H1 (cell line): Measurements from ENCODE around the gene MIER2. TPM values are rescaled to one million over a fixed set of nuclear protein-coding genes. Genes with fewer than 3 reads are reported as not detected.

Experiments
- CTCF ChIA-PET: fragments of 300-600 bp; sonication (Branson Sonifier 250); formaldehyde crosslinking; loops from one replicate; lab custom pipeline; 2021; ENCODE audit not compliant: partially characterized antibody; lab: Charles Lee
- POLR2A ChIA-PET: fragments of 300-600 bp; sonication (Branson Sonifier 250); formaldehyde crosslinking; loops from one replicate; lab custom pipeline; 2021; ENCODE audit warnings: inconsistent platforms; ENCODE audit not compliant: partially characterized antibody; lab: Charles Lee
- DNase-seq, 2 experiments: peaks; one replicate each; pipeline versions ENCODE4 v3.0.0 to v3.0.0-alpha.2; 2010 to 2022; ENCODE audit warnings: low spot score in 2 of 2, low read depth in 1 of 2, mixed read lengths in 1 of 2
- FAIRE-seq: peaks from 2 replicates; lab custom pipeline; 2011; peaks lifted over from hg19 to GRCh38; lab: Jason Lieb, UNC
- H2AFZ ChIP-seq: 2 replicates; pipeline ENCODE4 v1.8.1; 2012; ENCODE audit warnings: low read length, inconsistent platforms
- H2AK5ac ChIP-seq: 2 replicates; pipeline ENCODE4 v1.6.1; 2013; ENCODE audit warnings: low read depth, low read length
- H2BK120ac ChIP-seq: replicated peaks from 2 replicates; pipeline ENCODE3; 2013; ENCODE audit warnings: low read depth, low read length, inconsistent platforms
- H2BK12ac ChIP-seq: 2 replicates; pipeline ENCODE4 v1.6.1; 2013; ENCODE audit warnings: low read depth, low read length
- H2BK15ac ChIP-seq: 2 replicates; pipeline ENCODE4 v1.6.1; 2013; ENCODE audit warnings: low read length
- H2BK20ac ChIP-seq: 2 replicates; pipeline ENCODE4 v1.6.1; 2013; ENCODE audit warnings: low read length
- H2BK5ac ChIP-seq: 2 replicates; pipeline ENCODE4 v1.6.1; 2013; ENCODE audit warnings: low read depth, low read length
- H3K14ac ChIP-seq: 2 replicates; pipeline ENCODE4 v1.6.1; 2013; ENCODE audit warnings: inconsistent platforms; ENCODE audit not compliant: insufficient read length
- H3K18ac ChIP-seq: 2 replicates; pipeline ENCODE4 v1.6.1; 2013; ENCODE audit warnings: low read length; ENCODE audit errors: extremely low read depth
- H3K23ac ChIP-seq: 2 replicates; pipeline ENCODE4 v1.6.1; 2013; ENCODE audit warnings: inconsistent platforms; ENCODE audit not compliant: insufficient read length
- H3K23me2 ChIP-seq: 2 replicates; pipeline ENCODE4 v1.6.1; 2013; ENCODE audit warnings: low read depth, low read length
- H3K27ac ChIP-seq: 2 replicates; pipeline ENCODE4 v1.6.1; 2011; ENCODE audit warnings: low read depth, low read length, inconsistent platforms
- H3K27me3 ChIP-seq, 4 experiments: replicated peaks in 1 of 4; 1 replicate in 1 of 4; 2 replicates in 3 of 4; pipeline versions ENCODE4 v1.6.1 to v1.8.1; 2011 to 2013; ENCODE audit warnings: low read length in 3 of 4, mild to moderate bottlenecking in 3 of 4, inconsistent platforms in 2 of 4, mixed read lengths in 2 of 4, moderate library complexity in 1 of 4; ENCODE audit not compliant: control insufficient read depth in 3 of 4, insufficient read depth in 3 of 4; ENCODE audit errors: extremely low read depth in 1 of 4
- H3K36me3 ChIP-seq, 4 experiments: 2 replicates each; pipeline versions ENCODE4 v1.6.1 to v1.8.1; 2011 to 2013; ENCODE audit warnings: mild to moderate bottlenecking in 4 of 4, low read length in 3 of 4, moderate library complexity in 2 of 4, control low read depth in 1 of 4, inconsistent platforms in 1 of 4; ENCODE audit not compliant: insufficient read depth in 4 of 4, control insufficient read depth in 2 of 4
- H3K4ac ChIP-seq: replicated peaks from 2 replicates; pipeline ENCODE3; 2013; ENCODE audit warnings: low read length, low read depth, mixed read lengths, inconsistent platforms; ENCODE audit not compliant: insufficient read length
- H3K4me1 ChIP-seq, 4 experiments: replicated peaks in 1 of 4; 1 replicate in 1 of 4; 2 replicates in 3 of 4; pipeline versions ENCODE4 v1.6.1 to v1.8.1; 2011 to 2013; ENCODE audit warnings: low read length in 3 of 4, inconsistent platforms in 2 of 4, mixed read lengths in 1 of 4; ENCODE audit not compliant: insufficient read depth in 4 of 4, control insufficient read depth in 3 of 4
- H3K4me2 ChIP-seq, 2 experiments: 2 replicates each; pipeline versions ENCODE4 v1.6.1 to v1.8.1; 2011 to 2013; ENCODE audit warnings: low read depth in 2 of 2, low read length in 2 of 2, control low read depth in 1 of 2, inconsistent platforms in 1 of 2, mild to moderate bottlenecking in 1 of 2; ENCODE audit not compliant: insufficient read depth in 1 of 2
- H3K4me3 ChIP-seq, 4 experiments: fragments of 200-600, 300-600 bp in 1 of 4; sonication (generic), shearing (Covaris generic), sonication (Bioruptor Twin) in 1 of 4; 2 replicates each; pipeline versions ENCODE4 v1.5.1 to v1.8.1; 2011 to 2016; ENCODE audit warnings: low read length in 4 of 4, low read depth in 3 of 4, control low read depth in 2 of 4, inconsistent platforms in 2 of 4, mild to moderate bottlenecking in 2 of 4, mixed read lengths in 1 of 4, moderate library complexity in 1 of 4; ENCODE audit not compliant: insufficient read depth in 2 of 4; ENCODE audit errors: extremely low read depth in 1 of 4
- H3K56ac ChIP-seq: replicated peaks from 2 replicates; pipeline ENCODE3; 2013; ENCODE audit warnings: low read depth, mild to moderate bottlenecking, mixed read lengths, low read length, inconsistent platforms; ENCODE audit not compliant: insufficient read length
- H3K79me1 ChIP-seq: 2 replicates; pipeline ENCODE4 v1.6.1; 2013; ENCODE audit warnings: low read depth, low read length, control low read depth
- H3K79me2 ChIP-seq, 2 experiments: 2 replicates each; pipeline versions ENCODE4 v1.6.1 to v1.8.1; 2012 to 2013; ENCODE audit warnings: low read length in 2 of 2, mild to moderate bottlenecking in 2 of 2, inconsistent platforms in 1 of 2; ENCODE audit not compliant: insufficient read depth in 2 of 2, control insufficient read depth in 1 of 2
- H3K9ac ChIP-seq, 4 experiments: replicated peaks in 1 of 4; 1 replicate in 1 of 4; 2 replicates in 3 of 4; pipeline versions ENCODE4 v1.6.1 to v1.8.1; 2011 to 2013; ENCODE audit warnings: low read depth in 3 of 4, low read length in 3 of 4, control low read depth in 2 of 4, mild to moderate bottlenecking in 2 of 4, moderate library complexity in 2 of 4, inconsistent platforms in 1 of 4; ENCODE audit errors: extremely low read depth in 1 of 4
- H3K9me3 ChIP-seq, 2 experiments: 2 replicates each; pipeline versions ENCODE4 v1.6.1 to v1.8.1; 2012 to 2013; ENCODE audit warnings: mild to moderate bottlenecking in 2 of 2, moderate library complexity in 2 of 2, control low read depth in 1 of 2, inconsistent platforms in 1 of 2, low read depth in 1 of 2, low read length in 1 of 2, mixed read lengths in 1 of 2; ENCODE audit not compliant: insufficient read depth in 2 of 2
- H4K20me1 ChIP-seq, 2 experiments: replicated peaks in 1 of 2; 2 replicates each; pipeline versions ENCODE3 to v1.8.1; 2011 to 2013; ENCODE audit warnings: inconsistent platforms in 2 of 2, low read length in 2 of 2, mild to moderate bottlenecking in 1 of 2; ENCODE audit not compliant: insufficient read depth in 2 of 2, control insufficient read depth in 1 of 2
- H4K5ac ChIP-seq: 2 replicates; pipeline ENCODE4 v1.6.1; 2013; ENCODE audit warnings: low read length, low read depth, mixed read lengths, inconsistent platforms; ENCODE audit not compliant: insufficient read length
- H4K8ac ChIP-seq: 2 replicates; pipeline ENCODE4 v1.8.0; 2013; ENCODE audit warnings: mild to moderate bottlenecking, moderate library complexity, low read length, inconsistent platforms; ENCODE audit not compliant: insufficient read depth; ENCODE audit errors: extremely low read depth
- H4K91ac ChIP-seq: replicated peaks from 2 replicates; pipeline ENCODE3; 2013; ENCODE audit warnings: low read length, mixed read lengths, inconsistent platforms; ENCODE audit not compliant: insufficient read length
- CTCF ChIP-seq, 3 experiments: IDR thresholded peaks; 1 replicate in 2 of 3; 2 replicates in 1 of 3; pipeline versions ENCODE4 v1.5.1 to v1.6.1; 2011; ENCODE audit warnings: low read length in 3 of 3, mild to moderate bottlenecking in 3 of 3, inconsistent platforms in 2 of 3, low read depth in 1 of 3, moderate library complexity in 1 of 3; ENCODE audit not compliant: insufficient read depth in 1 of 3; ENCODE audit errors: control extremely low read depth in 1 of 3
- RAD21 ChIP-seq, 2 experiments: IDR thresholded peaks in 1 of 2; conservative IDR thresholded peaks in 1 of 2; 2 replicates each; pipeline ENCODE4 v1.6.1; 2011; ENCODE audit warnings: low read depth in 2 of 2, low read length in 2 of 2, improper control_type of control experiment in 1 of 2, inconsistent platforms in 1 of 2, mild to moderate bottlenecking in 1 of 2, moderate library complexity in 1 of 2
- SP2 ChIP-seq: IDR thresholded peaks from 2 replicates; pipeline ENCODE4 v1.6.1; 2012; ENCODE audit warnings: mild to moderate bottlenecking, low read length, inconsistent platforms
- WGBS, 2 experiments: shearing (Covaris generic) in 1 of 2; methylation state at CpG; one replicate each; pipeline versions ENCODE4 v1.1.6 to v1.1.7; 2013 to 2015; ENCODE audit warnings: low lambda C conversion rate in 2 of 2, mixed read lengths in 2 of 2, inconsistent platforms in 1 of 2, low coverage in 1 of 2, missing lambda C conversion rate in 1 of 2; ENCODE audit not compliant: insufficient replicate concordance in 2 of 2, insufficient coverage in 1 of 2, insufficient read length in 1 of 2; ENCODE audit errors: extremely low coverage in 1 of 2, missing lambda C conversion rate in 1 of 2; 5-methylcytosine and 5-hydroxymethylcytosine counted together
- polyA plus RNA-seq, 7 experiments: library from polyadenylated mRNA; depleted of rRNA in 3 of 7; stranded (reverse) in 5 of 7; unstranded in 2 of 7; fragments of >200 nt in 5 of 7; fragments of 200-250 nt in 2 of 7; gene quantifications; 1 replicate in 5 of 7; 2 replicates in 1 of 7; 4 replicates in 1 of 7; pipeline versions ENCODE4 v1.2.1 to v1.2.3, GENCODE V29; 2011 to 2013; ENCODE audit warnings: missing spikeins in 2 of 7, mixed read lengths in 2 of 7
- total RNA-seq: library from RNA; stranded (reverse); fragmentation: NEBNext Ultra II Directional; extraction: Animal tissue kit (Norgen Biotek cat#: 25700); gene quantifications from 2 replicates; pipeline ENCODE4 v1.2.1, GENCODE V29; 2021

MIER2 gene
- total and polyA plus RNA-seq, 2 of the 8 experiments (the other 6 are each of a cell fraction or from before 2014, with no cell fraction given) = 30.3 to 48.3 TPM

DNA sequence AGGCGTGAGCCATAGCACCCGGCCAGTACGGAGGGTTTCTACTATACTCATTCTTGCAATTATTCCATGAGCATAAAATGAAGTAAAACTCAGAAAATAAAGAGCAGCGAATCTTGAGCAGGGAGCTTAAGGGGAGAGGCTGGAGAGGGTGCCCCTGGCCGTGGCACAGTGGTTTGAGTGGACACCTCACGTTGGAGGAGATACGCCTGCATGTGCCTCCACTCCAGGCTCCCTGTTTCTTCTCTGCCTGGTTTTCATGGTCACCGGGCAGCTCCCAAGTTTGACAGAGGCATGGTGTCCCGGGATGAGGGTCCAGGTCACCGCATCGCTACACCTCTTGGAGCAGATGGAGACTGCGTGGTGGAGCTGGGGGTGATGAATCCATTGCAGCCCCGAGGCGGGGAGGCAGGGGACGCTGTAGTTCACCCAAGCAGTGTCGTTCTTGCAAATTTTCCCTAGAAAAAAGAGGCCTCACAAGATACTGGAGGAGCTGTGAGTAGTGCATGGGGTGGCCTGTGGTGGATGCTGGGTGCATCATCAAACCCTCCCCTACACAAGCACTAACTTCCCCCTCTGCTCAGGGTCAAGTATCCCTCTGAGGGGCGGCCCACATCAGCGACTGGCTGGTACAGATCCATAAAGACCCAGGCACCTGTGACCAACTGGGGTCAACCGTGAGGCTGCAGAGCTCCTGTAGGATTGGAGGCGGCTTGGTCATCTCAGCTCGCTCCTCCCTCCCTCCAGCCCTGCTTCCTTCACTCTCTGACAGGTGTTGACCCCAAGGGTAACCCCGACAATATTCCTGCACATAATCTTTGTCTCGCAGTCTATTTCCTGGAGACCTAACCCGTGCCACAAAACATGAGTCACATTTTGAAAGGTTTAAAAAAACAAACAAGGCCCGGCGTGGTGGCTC, 3.6 kb upstream of the MIER2 start:
- Histone ChIP-seq H3K36me3 (no peaks in the 10 kb centered on the region), H2BK120ac (no peak overlapping the region), H3K23me2 (peaks cover 9% of the 10 kb centered on the region; the same call in 1 of the 2 replicates), H4K8ac (no peak overlapping the region), H4K5ac (no peak overlapping the region), H3K27ac (no peak overlapping the region), H3K9ac (no peak overlapping the region), H2AFZ (no peak overlapping the region), H3K79me1 (peaks cover 5% of the 10 kb centered on the region; the same call in 1 of the 2 replicates), H3K23ac (no peak overlapping the region), H3K4ac (no peak overlapping the region), H2AK5ac (no peak overlapping the region), H3K18ac (no peak overlapping the region), H3K27me3 (peaks cover 0 to 7% (median 4%) of the 10 kb centered on the region in 4 experiments; a peak in 3 of 7 replicates), H3K4me3 (no peak overlapping the region), H3K4me2 (no peak overlapping the region), H2BK5ac (no peak overlapping the region), H4K20me1 (peaks cover 3 to 5% of the 10 kb centered on the region in 2 experiments), H4K91ac (no peak overlapping the region), H3K14ac (no peak overlapping the region), H3K9me3 (peaks cover 0 to 4% of the 10 kb centered on the region in 2 experiments; a peak in 1 of 4 replicates), H3K79me2 (peaks cover 5 to 10% of the 10 kb centered on the region in 2 experiments), H2BK15ac (no peak overlapping the region), H2BK20ac (no peak overlapping the region), H3K56ac (no peak overlapping the region), H2BK12ac (no peak overlapping the region), H3K4me1 (peaks cover 0 to 8% (median 6%) of the 10 kb centered on the region in 4 experiments; a peak in 6 of 7 replicates)
- TF ChIP-seq RAD21 (IDR thresholded peaks at IDR 0.05 in 1 of 2, conservative IDR thresholded peaks at IDR 0.05 in 1 of 2; ENCODE audit: low read depth in 2 of 2, low read length in 2 of 2) = peak; percentile 53 to 58
- peak; percentile 51 to 64 (median 63) for TF ChIP-seq CTCF (IDR thresholded peaks at IDR 0.05; ENCODE audit: control extremely low read depth in 1 of 3, insufficient read depth in 1 of 3, low read depth in 1 of 3, low read length in 3 of 3)
- TF ChIP-seq SP2 = no peak
- no peak for DNase-seq
- ChIA-PET POLR2A (interaction anchor here (0.8 to 1.7 kb wide), 4 partner anchors 17 to 147 kb away, joined by 3 to 4 read pairs (median 3); partner anchors contain the start of gene MADCAM1), CTCF (interaction anchor here (0.6 to 2.2 kb wide), 17 partner anchors 14 to 869 kb away, joined by 3 to 8 read pairs (median 3); partner anchors contain the start of gene MADCAM1)
- WGBS, 2 experiments = 76% methylated on average over 26 of the region's 26 CpGs; no CpG with 5 or more reads in 1 of the 2 experiments
- no peak for FAIRE-seq
